Raji (cell line): ENCODE data around the gene CCDC184.

Source experiments
- POLR2A ChIP-seq: IDR thresholded peaks from 2 replicates; pipeline ENCODE4 v1.6.1; 2011; ENCODE audit warnings: low read depth, low read length, control low read depth; ENCODE audit not compliant: insufficient read depth

Gene CCDC184

GRCh38 chr12:48183091-48183875 lies at the start of gene CCDC184:
Gene CCDC184 (plus strand): TSS chr12:48183644. CDS start chr12:48184123, 479 bp downstream.
- peak; percentile 38; the same call in 1 of the 2 replicates for TF ChIP-seq POLR2A

- no peak for TF ChIP-seq POLR2A
These were observed 48.4 kb upstream of the CCDC184 start for GRCh38 chr12:48135027-48135426.

DNA sequence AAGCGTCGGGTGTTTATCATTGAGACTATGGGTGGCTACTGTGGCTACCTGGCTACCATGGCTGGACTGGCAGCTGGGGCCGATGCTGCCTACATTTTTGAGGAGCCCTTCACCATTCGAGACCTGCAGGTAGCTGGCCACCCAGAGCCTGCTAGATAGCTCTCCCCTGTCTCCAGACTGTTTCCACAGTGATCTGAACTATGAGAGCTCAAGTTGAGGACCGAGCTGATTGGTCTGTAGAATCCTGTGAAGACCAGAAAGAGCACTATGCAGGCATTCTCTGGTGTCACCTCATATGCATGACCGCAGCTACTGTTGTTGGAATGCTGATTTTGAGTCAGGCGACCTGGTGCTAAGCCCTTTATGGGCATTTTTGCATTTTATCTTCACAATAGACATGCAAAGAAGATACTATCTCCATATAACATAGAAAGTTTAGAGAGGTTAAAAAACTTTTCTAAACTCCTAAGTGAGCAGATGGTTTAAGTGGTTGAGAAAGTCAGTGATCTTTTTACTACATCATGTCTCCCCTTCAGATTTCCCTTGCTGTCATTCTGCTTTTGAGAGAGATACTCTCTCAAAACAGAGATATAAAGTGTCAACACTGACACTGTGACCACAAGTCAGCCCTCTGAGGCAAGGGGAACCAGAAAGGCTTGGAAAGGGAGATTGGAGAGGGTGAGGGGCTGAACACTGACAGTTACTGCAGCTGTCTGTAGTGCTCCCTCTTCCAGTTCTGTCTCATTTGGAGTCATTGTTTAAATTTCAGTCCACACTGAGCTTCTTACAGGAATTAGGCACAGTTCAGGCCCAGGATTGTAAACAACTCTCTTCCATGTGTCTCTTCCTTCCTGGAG lies 40.4 kb upstream of the CCDC184 start:
- TF ChIP-seq POLR2A, result no peak

- TF ChIP-seq POLR2A, result no peak
These were observed 39.5 kb upstream of the CCDC184 start for GRCh38 chr12:48143898-48144297.

- no peak for TF ChIP-seq POLR2A
These were observed 37.5 kb upstream of the CCDC184 start for GRCh38 chr12:48145981-48146380.

- TF ChIP-seq POLR2A, result no peak
These were observed 32.2 kb upstream of the CCDC184 start for GRCh38 chr12:48151103-48151771.

DNA sequence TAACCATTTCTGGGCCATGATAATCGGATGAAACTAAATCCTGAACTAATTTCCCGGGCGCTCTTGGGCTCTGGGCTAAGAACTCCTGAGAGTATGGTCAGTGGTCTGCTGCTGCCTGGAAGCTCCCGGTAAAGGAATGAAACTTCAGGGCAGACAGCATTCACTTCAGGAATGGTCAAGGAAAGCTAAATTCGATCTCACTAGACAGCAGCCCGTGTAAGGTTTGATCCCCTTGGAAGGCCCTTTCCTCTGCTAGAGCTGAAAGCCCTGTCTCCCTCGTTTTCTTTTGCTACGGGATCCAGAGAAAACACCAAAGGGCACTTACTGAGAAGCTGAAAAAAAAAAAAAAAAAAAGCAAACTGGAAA lies 26.8 kb upstream of the CCDC184 start:
- TF ChIP-seq POLR2A, result no peak

GRCh38 chr12:48157018-48157888 lies 26.2 kb upstream of the CCDC184 start, which contains the start of gene ASB8:
Gene ASB8 (minus strand): TSS chr12:48157515. CDS start chr12:48153496, 4,019 bp downstream.
- peak; percentile 77 for TF ChIP-seq POLR2A

DNA sequence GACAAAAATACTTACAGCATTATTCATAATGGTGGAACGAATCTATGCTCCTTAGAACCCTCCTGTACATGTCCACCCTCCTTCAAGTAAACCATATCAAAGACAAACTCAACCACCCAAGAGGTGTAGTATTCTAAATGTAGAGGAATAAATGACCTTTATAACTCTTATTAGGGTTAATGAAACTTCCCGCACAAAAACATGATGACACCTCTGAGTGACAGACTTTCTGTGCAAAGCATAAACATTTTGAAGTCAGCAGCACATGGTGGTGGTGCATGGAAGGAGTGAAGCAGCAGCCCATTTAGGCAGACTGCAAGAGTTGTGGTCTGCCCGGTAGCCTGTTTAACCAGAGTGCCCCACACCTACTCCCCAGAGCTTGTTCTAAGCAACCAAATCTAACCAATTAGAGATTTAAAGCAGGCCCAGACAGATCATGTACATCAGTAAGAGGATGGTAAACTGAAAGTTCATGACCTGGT lies 25.5 kb upstream of the CCDC184 start:
- TF ChIP-seq POLR2A, result no peak

GRCh38 chr12:48160046-48160445 lies 23.4 kb upstream of the CCDC184 start:
- TF ChIP-seq POLR2A, result no peak

GRCh38 chr12:48160807-48161206 lies 22.6 kb upstream of the CCDC184 start:
- no peak for TF ChIP-seq POLR2A

DNA sequence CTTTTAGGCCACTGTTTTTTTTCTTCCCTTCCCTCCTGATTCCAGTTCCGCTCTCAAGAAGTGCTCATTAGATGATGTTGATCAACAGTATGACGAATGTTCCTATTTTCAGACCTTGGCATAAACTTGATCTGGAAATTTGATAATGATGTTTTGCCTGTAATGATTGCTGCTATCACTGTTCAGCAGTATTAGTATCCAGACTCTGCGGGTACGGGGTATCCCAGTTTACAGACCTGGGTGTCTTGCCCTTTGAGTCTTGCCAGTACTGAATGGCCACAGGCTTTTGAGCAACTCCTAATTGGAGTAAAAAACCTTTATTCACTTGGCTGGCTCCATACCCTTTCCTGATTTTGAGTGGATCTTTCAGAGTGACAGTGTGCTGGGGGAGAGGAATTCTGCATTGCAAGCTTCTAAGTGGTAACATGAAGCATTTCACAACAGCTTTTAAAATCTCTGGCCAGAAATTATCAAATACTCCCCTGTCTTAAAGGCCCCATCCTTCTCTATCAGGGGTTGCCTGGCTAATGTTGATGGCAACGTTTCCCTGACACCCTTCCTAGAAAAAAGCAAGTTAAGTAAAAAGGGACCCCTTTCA lies 20.2 kb upstream of the CCDC184 start:
- no peak for TF ChIP-seq POLR2A

GRCh38 chr12:48164451-48164850 lies 19.0 kb upstream of the CCDC184 start:
- TF ChIP-seq POLR2A, result no peak
